Kidney epithelial cell (primary cell): ENCODE data around the gene DSCAML1. TPM values are rescaled to one million over a fixed set of nuclear protein-coding genes. Genes with fewer than 3 reads are reported as not detected.

Experiments used
- DNase-seq: peaks from one replicate; pipeline ENCODE4 v3.0.0-alpha.2; 2010; ENCODE audit warnings: low read depth
- H3K27me3 ChIP-seq: 2 replicates; pipeline ENCODE4 v1.6.0; 2011; ENCODE audit warnings: low read length; ENCODE audit not compliant: control insufficient read depth, insufficient read depth
- H3K36me3 ChIP-seq: 2 replicates; pipeline ENCODE4 v1.5.1; 2011; ENCODE audit warnings: low read length; ENCODE audit not compliant: control insufficient read depth, insufficient read depth
- H3K4me3 ChIP-seq: 2 replicates; pipeline ENCODE4 v1.5.1; 2011; ENCODE audit warnings: low read depth, mild to moderate bottlenecking, control low read depth, low read length
- CTCF ChIP-seq: IDR thresholded peaks from 2 replicates; pipeline ENCODE4 v1.5.1; 2011; ENCODE audit warnings: mild to moderate bottlenecking, moderate library complexity, low read length, control low read depth, inconsistent platforms; ENCODE audit not compliant: insufficient read depth, poor library complexity, severe bottlenecking
- total RNA-seq: library from RNA; depleted of rRNA; stranded (reverse); fragments of >200 nt; gene quantifications from 2 replicates; pipeline ENCODE4 v1.2.3, GENCODE V29; 2015

Gene DSCAML1
- total RNA-seq, 1 donor from 2014 or later, result 3.1 TPM

DNA sequence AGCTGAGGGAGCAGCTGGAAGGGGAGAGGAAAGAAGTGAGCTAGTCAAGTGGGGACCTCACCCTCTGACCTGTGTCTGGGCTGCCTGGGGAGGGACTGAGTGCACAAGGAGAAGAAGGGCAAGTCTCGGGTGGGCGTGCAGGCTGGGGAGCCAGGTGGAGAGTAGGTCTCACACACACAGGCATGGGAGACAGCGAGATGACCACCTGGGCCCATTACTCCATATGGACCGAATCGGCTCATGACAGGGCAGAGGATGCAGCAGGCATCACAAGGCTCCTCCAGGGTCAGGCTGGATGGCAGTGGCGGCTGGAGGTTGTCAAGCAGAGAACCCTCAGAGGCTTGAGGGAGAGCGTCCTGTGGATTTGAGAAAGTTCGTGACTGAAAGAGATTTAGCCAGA, 405.8 kb downstream of the DSCAML1 start:
- Histone ChIP-seq H3K27me3 (no peaks in the 10 kb centered on the region), H3K36me3 (peaks cover 5% of the 10 kb centered on the region), H3K4me3 (no peak overlapping the region)
- no peak for TF ChIP-seq CTCF
- DNase-seq, result no peak

DNA sequence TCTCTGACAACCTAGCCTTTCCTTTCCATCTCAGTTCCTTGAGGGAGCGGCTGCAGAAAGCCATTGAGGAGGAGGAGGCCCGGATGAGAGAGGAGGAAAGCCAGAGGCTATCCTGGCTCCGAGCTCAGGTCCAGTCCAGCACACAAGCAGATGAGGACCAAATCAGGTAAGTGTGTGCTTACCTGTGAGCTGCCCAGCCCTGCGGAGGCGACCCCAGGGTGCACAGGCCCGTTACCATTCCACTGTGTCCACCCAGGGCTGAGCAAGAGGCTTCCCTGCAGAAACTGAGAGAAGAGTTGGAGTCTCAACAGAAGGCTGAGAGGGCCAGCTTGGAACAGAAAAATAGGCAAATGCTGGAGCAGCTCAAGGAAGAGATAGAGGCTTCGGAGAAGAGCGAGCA, 406.3 kb downstream of the DSCAML1 start:
- TF ChIP-seq CTCF, result no peak
- DNase-seq, result no peak
- Histone ChIP-seq H3K27me3 (no peaks in the 10 kb centered on the region), H3K4me3 (no peak overlapping the region), H3K36me3 (peaks cover 6% of the 10 kb centered on the region)

GRCh38 chr11:117387992-117388755, 408.8 kb downstream of the DSCAML1 start:
- DNase-seq, result no peak
- Histone ChIP-seq H3K27me3 (no peaks in the 10 kb centered on the region), H3K4me3 (no peak overlapping the region), H3K36me3 (peaks cover 6% of the 10 kb centered on the region)
- TF ChIP-seq CTCF, result no peak

GRCh38 chr11:117385906-117386305, 411.1 kb downstream of the DSCAML1 start:
- TF ChIP-seq CTCF, result no peak
- Histone ChIP-seq H3K4me3 (no peak overlapping the region), H3K36me3 (peaks cover 4% of the 10 kb centered on the region), H3K27me3 (no peaks in the 10 kb centered on the region)
- DNase-seq, result no peak

DNA sequence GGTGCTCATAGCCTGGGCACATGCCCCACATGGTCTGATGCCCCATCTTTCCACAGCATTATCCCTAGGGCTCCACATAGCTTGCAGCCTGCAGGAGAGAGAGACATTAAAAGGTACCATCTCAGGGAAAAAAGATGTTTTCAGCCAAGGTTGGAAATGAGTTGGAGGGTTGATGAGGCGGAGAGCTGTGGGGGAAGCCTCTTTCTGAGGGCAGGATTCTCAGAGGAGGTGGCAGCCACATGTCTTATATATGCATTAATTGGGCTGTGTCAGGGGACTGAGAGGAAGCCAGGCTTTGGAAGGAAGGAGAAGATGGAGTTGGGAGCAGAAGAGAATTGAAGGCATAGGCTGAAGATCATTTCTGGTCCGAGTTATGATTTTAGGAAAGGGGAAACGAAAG, 411.5 kb downstream of the DSCAML1 start:
- no peaks in the 10 kb centered on the region for H3K27me3 ChIP-seq
- TF ChIP-seq CTCF, result no peak
- H3K36me3 ChIP-seq, result peaks cover 4% of the 10 kb centered on the region
- no peak overlapping the region for H3K4me3 ChIP-seq
- no peak for DNase-seq

GRCh38 chr11:117384045-117384444, 413.0 kb downstream of the DSCAML1 start:
- peaks cover 4% of the 10 kb centered on the region for H3K36me3 ChIP-seq
- no peaks in the 10 kb centered on the region for H3K27me3 ChIP-seq
- DNase-seq, result peak; percentile 86
- TF ChIP-seq CTCF, result no peak
- no peak overlapping the region for H3K4me3 ChIP-seq
